ENCODE measurements around the gene NMRK2. TPM values are rescaled to one million over a fixed set of nuclear protein-coding genes. Genes with fewer than 3 reads are reported as not detected.
"Not testable (repeated sequence)": the region's sequence is repeated elsewhere in the genome, so short reads cannot be mapped to it uniquely, and the experiment has no call there.

The NMRK2 gene
- polyA plus RNA-seq, 4 donors = 0.43 to 6.8 (median 1.4) TPM

- peaks cover 0 to 2% of the 10 kb centered on the region in 2 donors for H3K9me3 ChIP-seq (ENCODE audit: control insufficient read depth in 2 of 2, insufficient read depth in 1 of 2, low read depth in 1 of 2, low read length in 1 of 2)
- H3K27me3 ChIP-seq (ENCODE audit: control insufficient read depth in 3 of 3, insufficient read depth in 3 of 3, low read length in 3 of 3) = no peaks in the 10 kb centered on the region
- FAIRE-seq = no peak
- no peak for DNase-seq
- H3K27ac ChIP-seq (ENCODE audit: low read depth in 1 of 3, low read length in 2 of 3) = no peak overlapping the region
- H3K4me3 ChIP-seq (ENCODE audit: low read depth in 1 of 3, low read length in 3 of 3) = no peak overlapping the region
- no peaks in the 10 kb centered on the region for H3K36me3 ChIP-seq (ENCODE audit: control insufficient read depth in 3 of 3, insufficient read depth in 2 of 3, low read depth in 1 of 3, low read length in 3 of 3)
- WGBS, 3 donors = 78 to 86% (median 81%) methylated on average over 11 of the region's 11 CpGs
- H3K4me1 ChIP-seq (ENCODE audit: control insufficient read depth in 3 of 3, insufficient read depth in 2 of 3, low read depth in 1 of 3, low read length in 2 of 3) = no peaks in the 10 kb centered on the region
Measured at GRCh38 chr19:3944018-3944721, 11.3 kb downstream of the NMRK2 start.

GRCh38 chr19:3945838-3946237 is 13.0 kb downstream of the NMRK2 start:
- Histone ChIP-seq H3K27me3 (ENCODE audit: control insufficient read depth in 3 of 3, insufficient read depth in 3 of 3, low read length in 3 of 3) (no peaks in the 10 kb centered on the region), H3K4me3 (ENCODE audit: low read depth in 1 of 3, low read length in 3 of 3) (no peak overlapping the region), H3K9me3 (ENCODE audit: control insufficient read depth in 2 of 2, insufficient read depth in 1 of 2, low read depth in 1 of 2, low read length in 1 of 2) (peaks cover 0 to 2% of the 10 kb centered on the region in 2 donors), H3K36me3 (ENCODE audit: control insufficient read depth in 3 of 3, insufficient read depth in 2 of 3, low read depth in 1 of 3, low read length in 3 of 3) (no peaks in the 10 kb centered on the region), H3K27ac (ENCODE audit: low read depth in 1 of 3, low read length in 2 of 3) (no peak overlapping the region), H3K4me1 (ENCODE audit: control insufficient read depth in 3 of 3, insufficient read depth in 2 of 3, low read depth in 1 of 3, low read length in 2 of 3) (no peaks in the 10 kb centered on the region)
- DNase-seq (no peak), FAIRE-seq (no peak)
- WGBS, 3 donors = 23 to 49% (median 48%) methylated on average over 2 of the region's 2 CpGs

GRCh38 chr19:3947316-3947933 is 14.6 kb downstream of the NMRK2 start:
- not testable (repeated sequence) for H3K27ac ChIP-seq (ENCODE audit: low read depth in 1 of 3, low read length in 2 of 3); H3K9me3 ChIP-seq (ENCODE audit: control insufficient read depth in 2 of 2, insufficient read depth in 1 of 2, low read depth in 1 of 2, low read length in 1 of 2); H3K4me1 ChIP-seq (ENCODE audit: control insufficient read depth in 3 of 3, insufficient read depth in 2 of 3, low read depth in 1 of 3, low read length in 2 of 3); H3K4me3 ChIP-seq (ENCODE audit: low read depth in 1 of 3, low read length in 3 of 3); H3K36me3 ChIP-seq (ENCODE audit: control insufficient read depth in 3 of 3, insufficient read depth in 2 of 3, low read depth in 1 of 3, low read length in 3 of 3); FAIRE-seq; DNase-seq; H3K27me3 ChIP-seq (ENCODE audit: control insufficient read depth in 3 of 3, insufficient read depth in 3 of 3, low read length in 3 of 3)
- WGBS, 3 donors = 73 to 78% (median 76%) methylated on average over 15 of the region's 15 CpGs

- DNase-seq (no peak), FAIRE-seq (no peak)
- H3K27me3 ChIP-seq (ENCODE audit: control insufficient read depth in 3 of 3, insufficient read depth in 3 of 3, low read length in 3 of 3) = no peaks in the 10 kb centered on the region
- no peaks in the 10 kb centered on the region for H3K4me1 ChIP-seq (ENCODE audit: control insufficient read depth in 3 of 3, insufficient read depth in 2 of 3, low read depth in 1 of 3, low read length in 2 of 3)
- peaks cover 0 to 1% of the 10 kb centered on the region in 2 donors for H3K9me3 ChIP-seq (ENCODE audit: control insufficient read depth in 2 of 2, insufficient read depth in 1 of 2, low read depth in 1 of 2, low read length in 1 of 2)
- H3K36me3 ChIP-seq (ENCODE audit: control insufficient read depth in 3 of 3, insufficient read depth in 2 of 3, low read depth in 1 of 3, low read length in 3 of 3) = peaks cover 0 to 3% (median 0%) of the 10 kb centered on the region in 3 donors
- no peak overlapping the region for H3K27ac ChIP-seq (ENCODE audit: low read depth in 1 of 3, low read length in 2 of 3)
- no peak overlapping the region for H3K4me3 ChIP-seq (ENCODE audit: low read depth in 1 of 3, low read length in 3 of 3)
- 81 to 83% (median 83%) methylated on average over 11 of the region's 11 CpGs for WGBS, 3 donors
Measured at GRCh38 chr19:3949294-3949693, 16.4 kb downstream of the NMRK2 start.

- H3K9me3 ChIP-seq (ENCODE audit: control insufficient read depth in 2 of 2, insufficient read depth in 1 of 2, low read depth in 1 of 2, low read length in 1 of 2) = no peaks in the 10 kb centered on the region
- FAIRE-seq = no peak
- peak overlapping the region in 1 of 3 donors; percentile 3 for H3K4me3 ChIP-seq (ENCODE audit: low read depth in 1 of 3, low read length in 3 of 3)
- no peak for DNase-seq
- 37 to 53% (median 49%) methylated on average over 15 to 20 of the region's 20 CpGs for WGBS, 3 donors
- H3K36me3 ChIP-seq (ENCODE audit: control insufficient read depth in 3 of 3, insufficient read depth in 2 of 3, low read depth in 1 of 3, low read length in 3 of 3) = peaks cover 0 to 4% (median 0%) of the 10 kb centered on the region in 3 donors
- no peaks in the 10 kb centered on the region for H3K27me3 ChIP-seq (ENCODE audit: control insufficient read depth in 3 of 3, insufficient read depth in 3 of 3, low read length in 3 of 3)
- H3K27ac ChIP-seq (ENCODE audit: low read depth in 1 of 3, low read length in 2 of 3) = no peak overlapping the region
- no peaks in the 10 kb centered on the region for H3K4me1 ChIP-seq (ENCODE audit: control insufficient read depth in 3 of 3, insufficient read depth in 2 of 3, low read depth in 1 of 3, low read length in 2 of 3)
Measured at GRCh38 chr19:3949997-3950859, 17.4 kb downstream of the NMRK2 start.

GRCh38 chr19:3950871-3951861 is 18.3 kb downstream of the NMRK2 start:
- Histone ChIP-seq H3K9me3 (ENCODE audit: control insufficient read depth in 2 of 2, insufficient read depth in 1 of 2, low read depth in 1 of 2, low read length in 1 of 2) (no peaks in the 10 kb centered on the region), H3K4me3 (ENCODE audit: low read depth in 1 of 3, low read length in 3 of 3) (peak overlapping the region in 1 of 3 donors; percentile 3), H3K36me3 (ENCODE audit: control insufficient read depth in 3 of 3, insufficient read depth in 2 of 3, low read depth in 1 of 3, low read length in 3 of 3) (peaks cover 0 to 12% (median 5%) of the 10 kb centered on the region in 3 donors), H3K4me1 (ENCODE audit: control insufficient read depth in 3 of 3, insufficient read depth in 2 of 3, low read depth in 1 of 3, low read length in 2 of 3) (no peaks in the 10 kb centered on the region), H3K27me3 (ENCODE audit: control insufficient read depth in 3 of 3, insufficient read depth in 3 of 3, low read length in 3 of 3) (no peaks in the 10 kb centered on the region), H3K27ac (ENCODE audit: low read depth in 1 of 3, low read length in 2 of 3) (peak overlapping the region in 2 of 3 donors; percentile 18 to 30)
- 35 to 44% (median 43%) methylated on average over 38 to 41 of the region's 41 CpGs for WGBS, 3 donors
- no peak for DNase-seq
- FAIRE-seq = no peak

- not testable (repeated sequence) for H3K4me1 ChIP-seq (ENCODE audit: control insufficient read depth in 3 of 3, insufficient read depth in 2 of 3, low read depth in 1 of 3, low read length in 2 of 3); FAIRE-seq; H3K9me3 ChIP-seq (ENCODE audit: control insufficient read depth in 2 of 2, insufficient read depth in 1 of 2, low read depth in 1 of 2, low read length in 1 of 2); H3K27me3 ChIP-seq (ENCODE audit: control insufficient read depth in 3 of 3, insufficient read depth in 3 of 3, low read length in 3 of 3); DNase-seq; H3K27ac ChIP-seq (ENCODE audit: low read depth in 1 of 3, low read length in 2 of 3); H3K4me3 ChIP-seq (ENCODE audit: low read depth in 1 of 3, low read length in 3 of 3)
- peaks cover 0 to 24% (median 6%) of the 10 kb centered on the region in 3 donors for H3K36me3 ChIP-seq (ENCODE audit: control insufficient read depth in 3 of 3, insufficient read depth in 2 of 3, low read depth in 1 of 3, low read length in 3 of 3)
- 80 to 84% (median 81%) methylated on average over 9 of the region's 9 CpGs for WGBS, 3 donors
Measured at GRCh38 chr19:3952755-3953276, 19.9 kb downstream of the NMRK2 start.

Data from small intestine (tissue), 7 donors.